Trophoblast cell (in vitro differentiated cells and primary cell): Measurements from ENCODE around the gene CLDN16.

Experiments used
- DNase-seq, 2 donors: peaks; one replicate each; pipeline ENCODE4 v3.0.0-alpha.2; 2016
- H2AFZ ChIP-seq: 2 replicates; pipeline ENCODE4 v1.6.1; 2013; ENCODE audit warnings: low read length, moderate library complexity, mild to moderate bottlenecking; ENCODE audit not compliant: insufficient read depth, poor library complexity
- H2AK5ac ChIP-seq: 2 replicates; pipeline ENCODE4 v1.6.1; 2013; ENCODE audit warnings: mild to moderate bottlenecking, low read length
- H2BK120ac ChIP-seq: 2 replicates; pipeline ENCODE4 v1.6.1; 2013; ENCODE audit warnings: low read length, mild to moderate bottlenecking, moderate library complexity; ENCODE audit not compliant: insufficient read depth, poor library complexity
- H2BK12ac ChIP-seq: 2 replicates; pipeline ENCODE4 v1.6.1; 2013; ENCODE audit warnings: mild to moderate bottlenecking, low read length, moderate library complexity
- H2BK5ac ChIP-seq: 2 replicates; pipeline ENCODE4 v1.6.1; 2013; ENCODE audit warnings: low read length, low read depth, moderate library complexity, mild to moderate bottlenecking; ENCODE audit not compliant: poor library complexity
- H3K14ac ChIP-seq: 2 replicates; pipeline ENCODE4 v1.6.1; 2013; ENCODE audit warnings: mild to moderate bottlenecking, low read length
- H3K18ac ChIP-seq: 2 replicates; pipeline ENCODE4 v1.6.1; 2013; ENCODE audit warnings: mild to moderate bottlenecking, low read length
- H3K23ac ChIP-seq: 2 replicates; pipeline ENCODE4 v1.6.1; 2013; ENCODE audit warnings: low read length
- H3K27ac ChIP-seq: 2 replicates; pipeline ENCODE4 v1.5.1; 2013; ENCODE audit warnings: low read depth, mild to moderate bottlenecking, inconsistent platforms, low read length, moderate library complexity
- H3K27me3 ChIP-seq: 2 replicates; pipeline ENCODE4 v1.6.1; 2013; ENCODE audit warnings: inconsistent platforms, mild to moderate bottlenecking, low read length, moderate library complexity; ENCODE audit not compliant: insufficient read depth
- H3K36me3 ChIP-seq, 2 experiments: 1 replicate in 1 of 2; 2 replicates in 1 of 2; pipeline ENCODE4 v1.6.1; 2013; ENCODE audit warnings: low read length in 2 of 2, mild to moderate bottlenecking in 2 of 2, moderate library complexity in 1 of 2; ENCODE audit not compliant: insufficient read depth in 2 of 2, control insufficient read depth in 1 of 2
- H3K4ac ChIP-seq: 2 replicates; pipeline ENCODE4 v1.6.1; 2013; ENCODE audit warnings: low read depth, mild to moderate bottlenecking, low read length, moderate library complexity
- H3K4me1 ChIP-seq, 2 experiments: 1 replicate in 1 of 2; 2 replicates in 1 of 2; pipeline ENCODE4 v1.6.1; 2013; ENCODE audit warnings: low read length in 2 of 2, mild to moderate bottlenecking in 2 of 2, moderate library complexity in 1 of 2; ENCODE audit not compliant: insufficient read depth in 2 of 2, control insufficient read depth in 1 of 2
- H3K4me2 ChIP-seq: 2 replicates; pipeline ENCODE4 v1.6.1; 2013; ENCODE audit warnings: inconsistent platforms, mild to moderate bottlenecking, low read length, moderate library complexity
- H3K4me3 ChIP-seq: 2 replicates; pipeline ENCODE4 v1.5.1; 2013; ENCODE audit warnings: mild to moderate bottlenecking, low read depth, low read length, inconsistent platforms
- H3K79me1 ChIP-seq: one replicate; pipeline ENCODE4 v1.6.1; 2013; ENCODE audit warnings: low read length
- H3K79me2 ChIP-seq: 2 replicates; pipeline ENCODE4 v1.6.1; 2013; ENCODE audit warnings: low read length, mild to moderate bottlenecking; ENCODE audit not compliant: control insufficient read depth, insufficient read depth, poor library complexity
- H3K9ac ChIP-seq: 2 replicates; pipeline ENCODE4 v1.6.1; 2013; ENCODE audit warnings: mild to moderate bottlenecking, low read length
- H3K9me3 ChIP-seq: 2 replicates; pipeline ENCODE4 v1.6.1; 2013; ENCODE audit warnings: low read depth, mild to moderate bottlenecking, control low read depth, inconsistent platforms, low read length; ENCODE audit not compliant: insufficient read depth
- H4K12ac ChIP-seq: 2 replicates; pipeline ENCODE4 v1.6.1; 2013; ENCODE audit warnings: low read depth, mild to moderate bottlenecking, low read length, moderate library complexity
- H4K8ac ChIP-seq: 2 replicates; pipeline ENCODE4 v1.6.1; 2013; ENCODE audit warnings: low read depth, mild to moderate bottlenecking, low read length, moderate library complexity
- H4K91ac ChIP-seq: one replicate; pipeline ENCODE4 v1.6.1; 2013; ENCODE audit warnings: low read depth, mild to moderate bottlenecking, low read length, moderate library complexity
- WGBS: extraction: QIAGEN DNeasy Blood & Tissue Kit; methylation state at CpG from one replicate; pipeline ENCODE4 v1.1.7; 2013; ENCODE audit warnings: missing lambda C conversion rate; ENCODE audit not compliant: insufficient read length, insufficient coverage; ENCODE audit errors: extremely low coverage; 5-methylcytosine and 5-hydroxymethylcytosine counted together

Gene CLDN16

GRCh38 chr3:190396001-190396400 is 8.0 kb downstream of the CLDN16 start:
- Histone ChIP-seq H2BK5ac (no peak overlapping the region), H3K18ac (no peak overlapping the region), H3K4me2 (no peak overlapping the region), H3K79me1 (no peaks in the 10 kb centered on the region), H3K4me1 (no peaks in the 10 kb centered on the region), H2AFZ (no peak overlapping the region), H3K79me2 (no peaks in the 10 kb centered on the region), H3K27me3 (no peaks in the 10 kb centered on the region), H3K4ac (no peak overlapping the region), H3K9me3 (no peaks in the 10 kb centered on the region), H3K14ac (no peak overlapping the region), H3K23ac (no peak overlapping the region), H2AK5ac (no peak overlapping the region), H3K27ac (no peak overlapping the region), H2BK120ac (no peak overlapping the region), H4K12ac (no peak overlapping the region), H3K4me3 (no peak overlapping the region), H3K36me3 (no peaks in the 10 kb centered on the region), H4K91ac (no peak overlapping the region), H2BK12ac (no peak overlapping the region), H3K9ac (no peak overlapping the region), H4K8ac (no peak overlapping the region)
- DNase-seq: no peak

- Histone ChIP-seq H3K27me3 (no peaks in the 10 kb centered on the region), H3K4me2 (no peak overlapping the region), H3K36me3 (no peaks in the 10 kb centered on the region), H3K23ac (no peak overlapping the region), H3K79me2 (no peaks in the 10 kb centered on the region), H4K12ac (no peak overlapping the region), H3K79me1 (no peaks in the 10 kb centered on the region), H3K9me3 (no peaks in the 10 kb centered on the region), H3K4me3 (no peak overlapping the region), H3K27ac (no peak overlapping the region), H2AK5ac (no peak overlapping the region), H4K8ac (no peak overlapping the region), H2BK5ac (no peak overlapping the region), H2AFZ (no peak overlapping the region), H2BK120ac (no peak overlapping the region), H3K4ac (no peak overlapping the region), H3K14ac (no peak overlapping the region), H3K9ac (no peak overlapping the region), H3K18ac (no peak overlapping the region), H4K91ac (no peak overlapping the region), H3K4me1 (no peaks in the 10 kb centered on the region), H2BK12ac (no peak overlapping the region)
- DNase-seq: no peak
- no CpG with 5 or more reads among the region's 4 CpGs for WGBS
These were observed 9.9 kb downstream of the CLDN16 start for GRCh38 chr3:190397889-190398288.

DNA sequence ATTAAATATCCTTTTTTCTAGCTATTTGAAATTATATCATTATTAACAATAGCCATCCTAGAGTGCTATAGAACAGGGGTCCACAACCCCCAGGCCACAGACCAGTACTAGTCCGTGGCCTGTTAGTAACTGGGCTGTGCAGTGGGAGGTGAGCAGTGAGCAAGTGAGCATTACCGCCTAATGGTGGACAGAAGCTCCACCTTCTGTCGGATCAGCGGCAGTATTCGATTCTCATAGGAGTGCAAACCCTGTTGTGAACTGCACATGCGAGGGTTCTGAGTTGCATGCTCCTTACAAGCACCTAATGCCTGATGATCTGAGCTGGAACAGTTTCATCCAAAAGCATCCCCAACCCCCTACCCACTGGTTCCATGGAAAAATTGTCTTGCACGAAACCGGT is 11.7 kb downstream of the CLDN16 start:
- no peak overlapping the region for H4K8ac ChIP-seq
- no peak overlapping the region for H3K4me2 ChIP-seq
- no peak overlapping the region for H3K14ac ChIP-seq
- no peak overlapping the region for H4K12ac ChIP-seq
- no peak overlapping the region for H2BK12ac ChIP-seq
- no peaks in the 10 kb centered on the region for H3K79me2 ChIP-seq
- H3K18ac ChIP-seq: no peak overlapping the region
- no peak for DNase-seq
- no peaks in the 10 kb centered on the region for H3K9me3 ChIP-seq
- no peak overlapping the region for H2AK5ac ChIP-seq
- no peaks in the 10 kb centered on the region for H3K27me3 ChIP-seq
- H3K4me3 ChIP-seq: no peak overlapping the region
- no peak overlapping the region for H3K9ac ChIP-seq
- no peak overlapping the region for H4K91ac ChIP-seq
- WGBS: no CpG with 5 or more reads among the region's 8 CpGs
- H2BK5ac ChIP-seq: no peak overlapping the region
- H3K4ac ChIP-seq: no peak overlapping the region
- peaks cover 0 to under 1% of the 10 kb centered on the region in 2 experiments for H3K4me1 ChIP-seq
- no peak overlapping the region for H3K23ac ChIP-seq
- no peak overlapping the region for H2BK120ac ChIP-seq
- H3K36me3 ChIP-seq: no peaks in the 10 kb centered on the region
- H3K27ac ChIP-seq: no peak overlapping the region
- no peak overlapping the region for H2AFZ ChIP-seq
- H3K79me1 ChIP-seq: no peaks in the 10 kb centered on the region

DNA sequence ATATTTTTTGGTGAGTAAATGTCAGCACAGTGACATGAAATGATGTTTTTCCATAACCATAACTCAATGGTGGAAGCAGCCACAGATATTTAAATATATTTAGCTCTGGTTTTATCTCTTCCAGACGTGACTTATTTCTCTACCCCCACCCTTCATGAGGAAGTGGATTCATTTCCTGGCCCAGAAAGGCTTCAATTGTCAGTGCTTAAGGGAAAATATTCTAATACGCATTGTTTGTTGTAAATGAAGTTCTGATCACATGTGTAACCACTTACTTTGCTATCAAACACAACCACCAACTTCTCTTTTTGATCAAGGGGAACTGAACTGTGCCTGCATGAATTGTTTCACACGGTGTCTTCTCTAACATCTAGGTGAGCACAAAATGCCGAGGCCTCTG is 14.0 kb downstream of the CLDN16 start:
- no peak for DNase-seq
- Histone ChIP-seq H3K9ac (no peak overlapping the region), H2BK120ac (no peak overlapping the region), H4K8ac (no peak overlapping the region), H4K91ac (no peak overlapping the region), H3K9me3 (no peaks in the 10 kb centered on the region), H3K36me3 (no peaks in the 10 kb centered on the region), H2AFZ (no peak overlapping the region), H2AK5ac (no peak overlapping the region), H3K18ac (no peak overlapping the region), H2BK12ac (no peak overlapping the region), H3K23ac (no peak overlapping the region), H3K4me2 (no peak overlapping the region), H3K4me1 (peaks cover 2 to 5% of the 10 kb centered on the region in 2 experiments), H2BK5ac (no peak overlapping the region), H3K14ac (no peak overlapping the region), H3K79me2 (no peaks in the 10 kb centered on the region), H3K27ac (no peak overlapping the region), H4K12ac (no peak overlapping the region), H3K4ac (no peak overlapping the region), H3K4me3 (no peak overlapping the region), H3K27me3 (no peaks in the 10 kb centered on the region), H3K79me1 (no peaks in the 10 kb centered on the region)
- no CpG with 5 or more reads among the region's 4 CpGs for WGBS
